WERI-Rb-1 (cell line): ENCODE data around the gene ZNF536.

ENCODE experiments used
- DNase-seq: peaks from one replicate; pipeline ENCODE4 v3.0.0-alpha.2; 2020
- H3K27ac ChIP-seq: fragments of 250-450 bp; sonication (Bioruptor Pico); 2 replicates; pipeline ENCODE4 v1.5.1; 2020; ENCODE audit warnings: mild to moderate bottlenecking, moderate library complexity
- H3K27me3 ChIP-seq: fragments of 250-450 bp; sonication (Bioruptor Pico); 2 replicates; pipeline ENCODE4 v1.5.1; 2021; ENCODE audit warnings: mild to moderate bottlenecking, low read depth, moderate library complexity; ENCODE audit not compliant: insufficient read depth, severe bottlenecking
- H3K36me3 ChIP-seq: fragments of 250-450 bp; sonication (Bioruptor Pico); 2 replicates; pipeline ENCODE4 v1.5.1; 2020; ENCODE audit warnings: mild to moderate bottlenecking, moderate library complexity
- H3K4me3 ChIP-seq: 2 replicates; pipeline ENCODE4 v1.5.1; 2011; ENCODE audit warnings: low read depth, mild to moderate bottlenecking, control low read depth, low read length
- H3K9me3 ChIP-seq: fragments of 250-450 bp; sonication (Bioruptor Pico); 2 replicates; pipeline ENCODE4 v1.5.1; 2021; ENCODE audit warnings: mild to moderate bottlenecking, moderate library complexity; ENCODE audit not compliant: severe bottlenecking
- TF ChIP-seq, protein P1 (sequence below): IDR thresholded peaks from 2 replicates; pipeline ENCODE4 v1.5.1; 2011; ENCODE audit warnings: low read depth, mild to moderate bottlenecking, control low read depth, inconsistent platforms, low read length

Gene ZNF536

DNA sequence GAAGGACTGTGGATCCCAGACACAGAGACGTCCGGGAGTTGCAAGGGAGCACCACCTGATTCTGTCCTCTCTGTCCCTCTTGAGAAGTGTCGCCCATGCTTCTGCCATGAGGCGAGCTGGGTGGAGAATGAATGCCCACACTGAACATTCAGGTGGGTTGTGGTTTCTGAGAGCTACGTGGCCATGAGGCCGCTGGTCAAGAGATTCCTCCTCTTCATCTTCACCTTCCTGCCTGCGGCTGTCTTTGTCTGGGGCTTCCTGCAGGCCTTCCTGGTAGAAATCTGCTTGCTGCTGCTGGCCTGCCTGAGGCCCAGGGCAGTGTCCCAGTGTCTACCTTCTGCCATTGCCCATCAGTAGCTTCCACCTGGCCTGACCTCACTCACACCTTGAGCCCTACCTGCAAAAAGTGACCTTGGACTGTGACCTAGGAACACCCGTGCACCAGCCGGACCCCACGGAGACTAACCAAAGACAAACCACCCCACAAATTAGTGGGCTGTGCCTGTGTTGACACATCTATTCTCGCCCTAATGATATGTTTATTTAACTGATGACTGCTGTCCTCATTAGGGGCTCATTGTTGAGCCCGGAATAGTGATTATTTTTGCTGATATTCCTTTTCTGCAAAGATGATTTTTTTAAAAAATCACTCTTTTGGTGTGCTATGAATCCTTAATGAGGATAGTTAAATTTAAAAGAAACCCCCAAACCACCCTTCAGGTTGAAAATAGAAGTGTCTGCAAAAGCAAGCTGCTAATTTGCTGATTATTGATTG lies 38.7 kb upstream of the ZNF536 start:
- no peak for DNase-seq
- Histone ChIP-seq H3K36me3 (no peaks in the 10 kb centered on the region), H3K9me3 (no peaks in the 10 kb centered on the region), H3K4me3 (no peak overlapping the region), H3K27me3 (no peaks in the 10 kb centered on the region), H3K27ac (no peak overlapping the region)
- TF ChIP-seq, protein P1, sequence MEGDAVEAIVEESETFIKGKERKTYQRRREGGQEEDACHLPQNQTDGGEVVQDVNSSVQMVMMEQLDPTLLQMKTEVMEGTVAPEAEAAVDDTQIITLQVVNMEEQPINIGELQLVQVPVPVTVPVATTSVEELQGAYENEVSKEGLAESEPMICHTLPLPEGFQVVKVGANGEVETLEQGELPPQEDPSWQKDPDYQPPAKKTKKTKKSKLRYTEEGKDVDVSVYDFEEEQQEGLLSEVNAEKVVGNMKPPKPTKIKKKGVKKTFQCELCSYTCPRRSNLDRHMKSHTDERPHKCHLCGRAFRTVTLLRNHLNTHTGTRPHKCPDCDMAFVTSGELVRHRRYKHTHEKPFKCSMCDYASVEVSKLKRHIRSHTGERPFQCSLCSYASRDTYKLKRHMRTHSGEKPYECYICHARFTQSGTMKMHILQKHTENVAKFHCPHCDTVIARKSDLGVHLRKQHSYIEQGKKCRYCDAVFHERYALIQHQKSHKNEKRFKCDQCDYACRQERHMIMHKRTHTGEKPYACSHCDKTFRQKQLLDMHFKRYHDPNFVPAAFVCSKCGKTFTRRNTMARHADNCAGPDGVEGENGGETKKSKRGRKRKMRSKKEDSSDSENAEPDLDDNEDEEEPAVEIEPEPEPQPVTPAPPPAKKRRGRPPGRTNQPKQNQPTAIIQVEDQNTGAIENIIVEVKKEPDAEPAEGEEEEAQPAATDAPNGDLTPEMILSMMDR, result no peak

DNA sequence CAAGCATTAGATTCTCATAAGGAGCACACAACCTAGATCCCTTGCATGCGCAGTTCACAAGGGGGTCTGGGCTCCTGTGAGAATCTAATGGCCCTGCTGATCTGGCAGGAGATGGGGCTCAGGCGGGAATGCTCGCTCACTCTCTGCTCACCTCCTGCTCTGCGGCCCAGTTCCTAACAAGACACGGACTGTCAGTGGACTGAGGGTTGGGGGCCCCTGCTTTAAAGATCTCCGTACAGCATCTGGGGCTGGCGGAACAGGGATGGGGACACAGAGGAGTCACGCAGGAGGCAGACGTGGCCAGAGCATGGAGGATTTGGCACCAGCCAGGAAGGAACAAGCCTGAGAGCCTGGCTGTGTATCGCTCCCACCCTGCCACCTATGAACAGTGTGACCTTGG lies 37.3 kb upstream of the ZNF536 start:
- TF ChIP-seq, protein P1, result no peak
- H3K27ac ChIP-seq, result no peak overlapping the region

DNA sequence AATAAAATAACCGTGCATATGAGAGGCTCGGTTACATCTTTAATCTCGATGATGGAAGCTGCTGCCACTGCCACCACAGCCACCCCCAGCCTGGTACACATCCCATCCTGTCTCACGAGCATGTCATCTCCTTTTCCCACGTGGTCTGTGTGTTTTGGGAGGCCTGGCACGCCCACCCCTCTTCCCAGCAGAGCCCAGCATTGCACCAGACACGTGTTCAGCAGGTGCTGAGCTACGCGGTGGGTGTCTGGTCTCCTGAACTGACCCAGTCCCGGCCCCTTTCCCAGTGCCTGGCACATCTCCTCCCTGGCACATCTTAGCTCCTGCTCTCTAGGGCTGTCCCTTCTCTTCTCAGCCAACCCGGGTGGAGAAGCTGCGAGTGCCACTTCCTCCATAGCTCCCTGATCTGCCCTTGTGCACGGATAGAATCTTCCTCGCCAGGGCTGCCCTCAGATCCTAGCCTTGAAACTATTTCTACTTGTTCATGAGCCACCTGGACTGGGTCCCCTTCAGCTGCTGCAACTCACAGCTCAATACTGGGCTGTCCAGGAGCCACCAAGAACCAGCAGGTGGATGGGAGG lies 36.8 kb upstream of the ZNF536 start:
- no peak for DNase-seq
- no peaks in the 10 kb centered on the region for H3K36me3 ChIP-seq
- H3K4me3 ChIP-seq, result no peak overlapping the region
- no peak overlapping the region for H3K27ac ChIP-seq
- TF ChIP-seq, protein P1, result no peak
- H3K9me3 ChIP-seq, result no peaks in the 10 kb centered on the region
- no peaks in the 10 kb centered on the region for H3K27me3 ChIP-seq

More for the DNA sequence above, 37.3 kb upstream of the ZNF536 start:
- Histone ChIP-seq H3K36me3 (no peaks in the 10 kb centered on the region), H3K27me3 (no peaks in the 10 kb centered on the region), H3K9me3 (no peaks in the 10 kb centered on the region), H3K4me3 (no peak overlapping the region)
- no peak for DNase-seq

DNA sequence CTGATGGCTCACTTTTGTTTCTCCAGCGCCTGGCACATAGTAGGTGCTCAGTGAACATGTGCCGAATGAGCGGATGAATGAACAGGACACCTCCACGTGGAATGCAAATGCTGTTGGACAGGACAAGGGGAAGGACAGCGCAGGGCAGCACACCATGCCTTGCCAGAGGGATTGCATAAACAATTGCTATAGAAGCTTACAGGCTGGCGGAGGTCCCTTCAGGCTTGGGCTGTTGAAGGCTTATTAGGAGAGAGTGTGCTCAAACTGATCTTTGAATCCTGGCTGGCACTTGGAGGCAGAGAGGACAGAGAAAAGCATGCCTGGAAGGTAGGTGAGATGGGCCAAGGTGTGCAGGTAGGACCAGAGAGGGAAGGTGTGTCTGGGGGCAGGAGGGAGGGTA lies 35.9 kb upstream of the ZNF536 start:
- H3K36me3 ChIP-seq, result no peaks in the 10 kb centered on the region
- H3K27ac ChIP-seq, result no peak overlapping the region
- no peak overlapping the region for H3K4me3 ChIP-seq
- no peaks in the 10 kb centered on the region for H3K27me3 ChIP-seq
- TF ChIP-seq, protein P1, result no peak
- DNase-seq, result no peak
- H3K9me3 ChIP-seq, result no peaks in the 10 kb centered on the region

DNA sequence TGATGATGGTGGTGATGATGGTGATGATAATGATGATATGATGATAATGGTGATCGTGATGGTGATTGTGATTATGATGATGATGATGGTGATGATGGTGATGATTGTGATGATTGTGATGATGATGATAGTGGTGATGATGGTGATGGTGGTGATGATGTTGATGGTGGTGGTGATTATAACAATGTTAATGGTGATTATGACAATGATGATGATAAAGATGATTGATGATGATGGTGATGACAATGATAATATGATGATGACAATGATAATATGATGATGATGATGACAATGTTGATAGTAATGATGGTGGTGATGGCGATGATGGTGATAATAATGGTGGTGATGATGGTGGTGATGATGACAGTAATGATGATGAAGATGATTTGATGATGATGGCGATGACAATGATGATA lies 34.1 kb upstream of the ZNF536 start:
- H3K4me3 ChIP-seq, result no peak overlapping the region
- TF ChIP-seq, protein P1, result no peak
- no peaks in the 10 kb centered on the region for H3K36me3 ChIP-seq
- H3K9me3 ChIP-seq, result no peaks in the 10 kb centered on the region
- DNase-seq, result no peak
- H3K27me3 ChIP-seq, result no peaks in the 10 kb centered on the region
- no peak overlapping the region for H3K27ac ChIP-seq
